WERI-Rb-1 (cell line): ENCODE results near the gene GABRB1.

Experiments
- DNase-seq: peaks from one replicate; pipeline ENCODE4 v3.0.0-alpha.2; 2020
- H3K27ac ChIP-seq: fragments of 250-450 bp; sonication (Bioruptor Pico); 2 replicates; pipeline ENCODE4 v1.5.1; 2020; ENCODE audit warnings: mild to moderate bottlenecking, moderate library complexity
- H3K27me3 ChIP-seq: fragments of 250-450 bp; sonication (Bioruptor Pico); 2 replicates; pipeline ENCODE4 v1.5.1; 2021; ENCODE audit warnings: mild to moderate bottlenecking, low read depth, moderate library complexity; ENCODE audit not compliant: insufficient read depth, severe bottlenecking
- H3K36me3 ChIP-seq: fragments of 250-450 bp; sonication (Bioruptor Pico); 2 replicates; pipeline ENCODE4 v1.5.1; 2020; ENCODE audit warnings: mild to moderate bottlenecking, moderate library complexity
- H3K4me3 ChIP-seq: 2 replicates; pipeline ENCODE4 v1.5.1; 2011; ENCODE audit warnings: low read depth, mild to moderate bottlenecking, control low read depth, low read length
- H3K9me3 ChIP-seq: fragments of 250-450 bp; sonication (Bioruptor Pico); 2 replicates; pipeline ENCODE4 v1.5.1; 2021; ENCODE audit warnings: mild to moderate bottlenecking, moderate library complexity; ENCODE audit not compliant: severe bottlenecking
- CTCF ChIP-seq: IDR thresholded peaks from 2 replicates; pipeline ENCODE4 v1.5.1; 2011; ENCODE audit warnings: low read depth, mild to moderate bottlenecking, control low read depth, inconsistent platforms, low read length

GABRB1 gene

GRCh38 chr4:47050761-47051725 lies 19.7 kb downstream of the GABRB1 start:
- no peak for TF ChIP-seq CTCF
- Histone ChIP-seq H3K36me3 (no peaks in the 10 kb centered on the region), H3K9me3 (no peaks in the 10 kb centered on the region), H3K4me3 (no peak overlapping the region), H3K27me3 (no peaks in the 10 kb centered on the region), H3K27ac (no peak overlapping the region)
- no peak for DNase-seq

- no peak for DNase-seq
- no peak for TF ChIP-seq CTCF
- Histone ChIP-seq H3K27me3 (no peaks in the 10 kb centered on the region), H3K4me3 (no peak overlapping the region), H3K27ac (no peak overlapping the region), H3K36me3 (no peaks in the 10 kb centered on the region), H3K9me3 (no peaks in the 10 kb centered on the region)
These were observed 22.1 kb downstream of the GABRB1 start for GRCh38 chr4:47053485-47053884.

GRCh38 chr4:47054130-47054529 lies 22.8 kb downstream of the GABRB1 start:
- H3K27me3 ChIP-seq, result no peaks in the 10 kb centered on the region
- TF ChIP-seq CTCF, result no peak
- no peak overlapping the region for H3K27ac ChIP-seq
- DNase-seq, result no peak
- no peaks in the 10 kb centered on the region for H3K36me3 ChIP-seq
- no peaks in the 10 kb centered on the region for H3K9me3 ChIP-seq
- H3K4me3 ChIP-seq, result no peak overlapping the region

- TF ChIP-seq CTCF, result no peak
- Histone ChIP-seq H3K9me3 (no peaks in the 10 kb centered on the region), H3K36me3 (no peaks in the 10 kb centered on the region), H3K4me3 (no peak overlapping the region), H3K27ac (no peak overlapping the region), H3K27me3 (no peaks in the 10 kb centered on the region)
- no peak for DNase-seq
These were observed 26.6 kb downstream of the GABRB1 start for GRCh38 chr4:47057991-47058390.

GRCh38 chr4:47060561-47060960 lies 29.2 kb downstream of the GABRB1 start:
- H3K9me3 ChIP-seq, result no peaks in the 10 kb centered on the region
- TF ChIP-seq CTCF, result no peak
- DNase-seq, result no peak
- H3K27me3 ChIP-seq, result no peaks in the 10 kb centered on the region
- no peak overlapping the region for H3K27ac ChIP-seq
- no peak overlapping the region for H3K4me3 ChIP-seq
- no peaks in the 10 kb centered on the region for H3K36me3 ChIP-seq
